GM21423 (cell line): ENCODE measurements around the gene MEMO1.
A peak's percentile ranks its signal among the peaks of the same experiment; 100 is the strongest.
"Not testable (repeated sequence)": the region's sequence is repeated elsewhere in the genome, so short reads cannot be mapped to it uniquely, and the experiment has no call there.

Experiments used
- ATAC-seq: cut with Tn5 transposase; IDR thresholded peaks from one replicate; pipeline ENCODE4 v1.9.1; 2021; ENCODE audit warnings: mild to moderate bottlenecking, moderate library complexity; ENCODE audit not compliant: unreplicated experiment

MEMO1 gene

GRCh38 chr2:31998731-31999383 lies 12.0 kb downstream of the MEMO1 start:
- no peak for ATAC-seq

DNA sequence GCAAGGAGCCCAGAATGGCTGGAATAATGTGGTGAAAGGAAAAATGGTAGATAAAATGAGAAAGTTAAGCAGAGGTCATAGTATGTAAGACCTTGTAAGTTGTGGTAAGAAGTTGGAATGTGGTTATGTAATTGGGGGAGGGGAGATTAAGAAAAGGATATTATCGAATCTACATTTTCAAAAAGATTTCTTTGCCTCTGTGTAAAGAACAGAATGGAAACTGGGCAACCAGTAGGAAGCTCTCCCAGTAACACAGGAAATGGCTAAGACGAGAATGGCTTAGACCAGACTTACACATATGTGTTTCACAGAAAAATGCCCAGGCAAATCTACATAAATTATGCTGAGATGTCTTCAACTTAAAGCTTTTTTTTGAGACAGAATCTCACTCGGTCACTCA lies 13.2 kb downstream of the MEMO1 start:
- no peak for ATAC-seq

- ATAC-seq = no peak
These were observed 14.1 kb downstream of the MEMO1 start for GRCh38 chr2:31996571-31997150.

GRCh38 chr2:31992934-31993333 lies 17.9 kb downstream of the MEMO1 start:
- no peak for ATAC-seq

DNA sequence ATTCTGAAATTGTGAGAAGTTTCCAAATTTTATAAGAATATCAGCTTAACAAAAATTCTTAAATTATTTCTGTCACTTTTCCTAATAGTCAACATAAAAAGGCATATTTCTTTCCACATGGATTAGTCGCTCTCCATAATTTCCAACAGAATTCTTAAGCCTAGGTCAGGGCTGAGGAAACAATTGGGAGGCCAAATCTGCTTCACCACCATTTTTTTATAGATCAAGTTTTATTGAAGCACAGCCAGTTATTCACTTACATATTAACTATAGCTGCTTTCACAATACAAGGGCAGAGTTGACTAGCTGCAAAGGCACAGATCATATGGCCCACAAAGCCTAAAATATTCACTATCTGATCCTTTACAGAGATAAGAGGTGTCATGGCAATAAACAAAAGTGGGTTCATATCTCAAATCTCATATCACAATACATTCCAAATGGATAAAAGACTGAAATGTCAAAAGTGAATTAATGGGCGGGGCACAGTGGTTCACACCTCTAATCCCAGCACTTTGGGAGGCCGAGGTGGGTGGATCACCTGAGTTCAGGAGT lies 18.7 kb downstream of the MEMO1 start:
- no peak for ATAC-seq

- ATAC-seq = no peak
These were observed 20.9 kb downstream of the MEMO1 start for GRCh38 chr2:31989946-31990345.

- ATAC-seq = no peak
These were observed 23.2 kb downstream of the MEMO1 start for GRCh38 chr2:31987454-31988220.

DNA sequence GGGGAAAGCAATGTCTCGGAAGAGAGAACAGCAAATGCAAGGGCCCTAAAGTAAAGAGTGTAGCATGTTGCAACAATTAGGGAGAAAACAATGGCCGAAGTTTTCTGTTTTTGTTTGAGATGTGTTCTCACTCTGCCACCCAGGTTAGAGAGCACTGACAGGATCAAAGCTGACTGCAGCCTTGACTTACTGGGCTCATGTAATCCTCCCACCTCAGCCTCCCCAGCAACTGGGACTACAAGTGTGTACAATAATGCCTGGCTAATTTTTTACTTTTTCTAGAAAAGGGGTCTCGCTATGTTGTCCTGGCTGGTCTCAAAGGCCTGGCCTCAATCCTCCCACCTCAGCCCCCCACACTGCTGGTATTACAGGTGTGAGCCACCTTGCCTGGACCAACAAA lies 23.9 kb downstream of the MEMO1 start:
- no peak for ATAC-seq

- ATAC-seq = no peak
These were observed 26.9 kb downstream of the MEMO1 start for GRCh38 chr2:31983762-31984467.

- peak; percentile 97 for ATAC-seq
These were observed 30.0 kb downstream of the MEMO1 start for GRCh38 chr2:31980674-31981356.

DNA sequence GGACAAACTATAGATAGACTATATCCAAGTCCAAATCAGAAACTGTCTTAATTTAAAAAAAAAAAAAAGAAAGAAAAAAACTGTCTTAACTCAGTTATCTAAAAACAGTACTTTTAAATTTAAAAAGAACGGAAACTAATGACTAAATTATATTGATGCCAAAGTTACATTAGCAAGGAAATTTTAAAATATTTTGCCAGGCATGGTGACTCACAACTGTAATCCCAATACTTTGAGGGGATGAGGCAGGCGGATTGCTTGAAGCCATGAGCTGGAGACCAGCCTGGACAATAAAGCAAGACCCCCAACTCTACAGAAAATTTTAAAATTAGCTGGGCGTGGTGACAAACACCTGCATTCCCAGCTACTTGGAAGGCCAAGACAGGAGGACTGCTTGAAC lies 30.9 kb downstream of the MEMO1 start:
- ATAC-seq = no peak

DNA sequence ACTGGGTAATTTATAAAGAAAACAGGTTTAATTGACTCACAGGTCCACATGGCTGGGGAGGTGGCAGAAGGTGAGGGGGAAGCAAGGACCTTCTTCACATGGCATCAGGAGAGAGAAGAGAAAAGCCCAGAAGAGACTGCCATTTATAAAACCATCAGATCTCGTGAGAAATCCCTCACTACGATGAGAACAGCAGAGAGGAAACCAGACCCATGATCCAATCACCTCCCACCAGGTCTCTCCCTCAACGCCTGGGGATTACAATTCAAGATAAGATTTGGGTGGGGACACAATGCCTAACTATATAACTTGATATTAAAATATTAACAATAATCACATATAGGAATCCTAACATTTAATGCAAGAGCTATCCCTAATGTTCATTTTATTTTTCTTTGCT lies 31.8 kb downstream of the MEMO1 start:
- ATAC-seq = no peak

DNA sequence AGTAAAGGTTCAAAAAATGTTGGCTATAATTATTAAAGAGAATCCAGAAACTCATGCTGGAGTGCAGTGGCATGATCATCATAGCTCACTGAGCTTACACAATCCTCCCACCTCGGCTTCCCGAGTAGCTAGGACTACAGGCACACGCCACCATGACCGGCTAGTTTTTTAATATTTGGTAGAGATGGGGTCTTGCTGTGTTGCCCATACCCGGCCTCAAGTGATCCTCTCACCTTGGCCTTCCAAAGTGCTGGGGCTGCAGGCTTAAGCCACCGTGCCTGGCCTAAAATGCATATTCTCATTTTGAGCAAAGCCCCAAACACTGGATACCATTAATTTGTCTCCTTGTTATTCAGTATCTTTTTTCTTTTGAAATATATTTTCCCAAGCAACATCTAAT lies 32.4 kb downstream of the MEMO1 start:
- ATAC-seq = no peak

- ATAC-seq = no peak
These were observed 37.1 kb downstream of the MEMO1 start for GRCh38 chr2:31973665-31974064.

DNA sequence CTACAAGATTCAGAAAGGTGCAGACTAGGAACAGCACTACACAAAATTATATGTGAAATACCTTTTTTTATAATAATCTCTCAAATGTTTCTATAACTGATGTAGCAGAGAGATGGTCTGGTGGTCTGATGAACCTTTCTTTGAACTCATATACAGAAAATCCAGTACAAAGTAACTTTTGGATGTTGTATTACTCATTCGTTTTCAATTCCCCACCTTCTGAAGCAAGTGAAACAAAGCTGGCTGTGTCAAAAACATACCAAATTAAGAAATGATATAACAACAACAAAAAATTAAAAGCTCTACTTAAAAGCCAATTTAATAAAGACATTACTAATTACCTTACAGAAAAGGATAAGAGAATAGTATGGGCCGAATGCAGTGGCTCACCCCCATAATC lies 38.7 kb downstream of the MEMO1 start:
- no peak for ATAC-seq

DNA sequence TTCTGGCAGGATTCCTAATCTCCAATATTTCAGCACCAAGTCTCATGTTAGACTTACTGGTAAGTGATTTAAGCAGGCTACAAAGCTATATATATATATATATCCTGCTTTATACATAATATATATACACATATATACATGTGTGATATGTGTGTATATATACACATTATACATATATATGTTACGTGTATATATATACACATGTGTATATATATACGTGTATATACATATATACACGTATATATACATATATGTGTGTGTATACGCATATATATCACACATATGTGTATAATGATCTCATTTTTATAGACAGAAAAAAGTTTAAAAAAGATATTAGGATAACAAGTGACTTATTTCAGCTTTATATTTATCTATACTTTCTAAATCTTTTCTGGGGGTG lies 41.6 kb downstream of the MEMO1 start:
- no peak for ATAC-seq

- no peak for ATAC-seq
These were observed 43.0 kb downstream of the MEMO1 start for GRCh38 chr2:31967790-31968189.

- ATAC-seq = not testable (repeated sequence)
These were observed 44.4 kb downstream of the MEMO1 start for GRCh38 chr2:31966402-31966801.

- ATAC-seq = no peak
These were observed 45.7 kb downstream of the MEMO1 start for GRCh38 chr2:31965094-31965493.

DNA sequence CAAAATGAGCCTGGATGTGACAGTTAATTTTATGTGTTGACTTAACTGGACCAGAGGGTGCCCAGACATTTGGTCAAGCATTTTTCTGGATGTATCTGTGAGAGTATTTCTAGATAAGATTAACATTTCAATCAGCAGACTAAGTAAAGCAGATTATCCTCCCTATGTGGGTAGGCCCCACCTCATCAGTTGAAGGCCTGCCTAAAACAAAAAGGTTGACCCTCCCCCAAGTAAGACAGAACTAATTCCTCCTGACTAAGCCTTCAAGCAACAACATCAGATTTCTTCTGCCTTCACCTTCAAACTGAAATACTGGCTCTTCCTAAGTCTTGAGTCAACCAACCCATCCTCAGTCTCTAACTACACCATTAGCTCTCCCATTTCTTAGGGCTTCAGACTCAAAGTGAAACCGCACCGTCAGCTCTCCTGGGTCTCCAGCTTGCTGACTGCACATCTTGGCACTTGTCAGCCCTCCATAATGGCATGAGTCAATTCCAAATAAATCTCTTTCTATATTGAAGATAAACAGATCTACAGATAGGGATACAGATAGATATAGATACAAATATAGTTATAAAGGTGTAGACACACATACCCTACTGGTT lies 47.9 kb downstream of the MEMO1 start:
- ATAC-seq = no peak
